A549 treated with Hydrocortisone at 1 μM for 4 hours (cell line): ENCODE results near the gene FAM72A. TPM values are rescaled to one million over a fixed set of nuclear protein-coding genes. Genes with fewer than 3 reads are reported as not detected.

Experiments used
- total RNA-seq: library from RNA; stranded (reverse); fragments of 200-300 nt; extraction: Qiagen RNA extraction; gene quantifications from 5 replicates; pipeline ENCODE4 v1.2.3, GENCODE V29; 2022

The FAM72A gene
- total RNA-seq: 10.1 to 10.7 TPM (median 10.5 TPM) in 5 replicates

GRCh38 chr1:206202789-206203363, at the start of gene FAM72A:
Gene FAM72A, minus strand, starts transcription at chr1:206202839. Its CDS starts 814 bp downstream, at chr1:206202025.

DNA sequence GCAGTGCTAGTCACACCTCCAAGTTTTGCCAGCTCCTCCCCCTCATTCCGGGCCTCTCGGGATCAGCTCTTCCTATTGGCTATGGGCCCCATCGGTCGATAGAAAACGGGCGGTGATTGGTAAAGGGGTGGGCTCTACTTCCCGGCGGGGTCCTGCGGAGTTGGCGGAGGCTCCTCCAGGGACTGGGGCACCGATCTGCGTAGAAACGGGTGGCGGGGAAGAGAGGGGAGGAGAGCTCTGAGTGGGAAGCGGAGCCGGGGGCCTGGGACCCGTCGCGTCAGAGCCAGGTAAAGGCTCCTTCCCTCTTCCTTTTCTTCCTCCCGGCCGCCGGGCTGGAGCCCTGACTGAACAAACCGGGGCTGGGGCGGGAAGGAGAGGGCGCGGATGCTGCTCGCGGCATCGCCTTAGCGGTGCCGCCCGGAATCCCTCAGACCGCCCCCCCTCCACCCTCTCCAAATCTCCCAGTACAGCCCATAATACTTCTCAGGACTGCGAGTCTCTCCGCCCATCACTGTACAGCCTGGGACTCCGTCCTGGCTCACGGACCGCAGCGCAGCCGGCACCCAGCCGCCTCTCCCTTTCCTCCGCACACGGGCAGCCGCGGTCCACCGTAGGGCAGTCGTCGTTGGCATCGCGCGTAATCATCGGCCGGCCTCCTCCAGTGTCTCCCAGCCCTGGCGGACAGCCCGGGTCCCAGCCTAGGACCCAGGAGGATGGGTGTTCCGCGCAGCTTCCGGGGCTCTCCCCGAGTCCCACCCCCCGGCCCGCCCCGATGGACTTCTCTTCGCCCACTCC, 922 bp upstream of the FAM72A start, which contains the start of gene SRGAP2:
SRGAP2 (plus strand) TSS at position 178 of the 795 bp plus-strand sequence. CDS start 2,430 bp downstream, outside the sequence.

Other genes with a start within 250 kb of the FAM72A start
- 0.58 to 1.7 TPM (median 1.1 TPM) in 5 replicates for gene RAB7B, start 199.4 kb downstream of the FAM72A start, total RNA-seq
- gene CTSE, start 178.9 kb downstream of the FAM72A start, total RNA-seq: 0.08 TPM in 1 of 5 replicates, not detected in the others
- not detected in 5 replicates for gene RHEX, start 149.7 kb downstream of the FAM72A start, total RNA-seq
- gene AVPR1B, start 85.5 kb downstream of the FAM72A start, total RNA-seq: not detected in 5 replicates
- gene SRGAP2, start 702 bp upstream of the FAM72A start, total RNA-seq: 20.7 to 32.8 TPM (median 29.2 TPM) in 5 replicates